Endothelial cell of hepatic sinusoid (primary cell): ENCODE data around the gene GTF2A1L.
"Not testable (repeated sequence)": the region's sequence is repeated elsewhere in the genome, so short reads cannot be mapped to it uniquely, and the experiment has no call there.

Experiments
- in situ Hi-C: cut with HindIII; loops from 2 replicates; pipeline ENCODE4 v1.10.0; 2017; ENCODE audit warnings: low sequenced_read_pairs

GTF2A1L gene

GRCh38 chr2:48694149-48694548 lies 76.5 kb downstream of the GTF2A1L start:
- in situ Hi-C loops, result no loop called here

GRCh38 chr2:48695991-48696390 lies 78.3 kb downstream of the GTF2A1L start:
- in situ Hi-C loops, result no loop called here

- in situ Hi-C loops, result no loop called here
Observed at GRCh38 chr2:48696881-48697280, 79.2 kb downstream of the GTF2A1L start.

GRCh38 chr2:48699348-48699930 lies 81.8 kb downstream of the GTF2A1L start:
- in situ Hi-C loops, result no loop called here

GRCh38 chr2:48703621-48704020 lies 86.0 kb downstream of the GTF2A1L start:
- in situ Hi-C loops, result not testable (repeated sequence)

GRCh38 chr2:48707466-48707865 lies 89.8 kb downstream of the GTF2A1L start:
- in situ Hi-C loops, result loop anchor here (5.0 kb wide), 1 partner anchor 60 kb away; no protein-coding TSS in a partner anchor

GRCh38 chr2:48709096-48710034 lies 91.7 kb downstream of the GTF2A1L start:
- in situ Hi-C loops, result loop anchor here (5.0 kb wide), 1 partner anchor 62 kb away; no protein-coding TSS in a partner anchor

GRCh38 chr2:48711343-48711742 lies 93.7 kb downstream of the GTF2A1L start:
- in situ Hi-C loops, result no loop called here

GRCh38 chr2:48712151-48712550 lies 94.5 kb downstream of the GTF2A1L start:
- in situ Hi-C loops, result no loop called here

GRCh38 chr2:48713647-48714046 lies 96.0 kb downstream of the GTF2A1L start:
- in situ Hi-C loops, result no loop called here

- in situ Hi-C loops, result no loop called here
Observed at GRCh38 chr2:48714245-48714644, 96.6 kb downstream of the GTF2A1L start.

- in situ Hi-C loops, result no loop called here
Observed at GRCh38 chr2:48715042-48715899, 97.6 kb downstream of the GTF2A1L start.

GRCh38 chr2:48715956-48716355 lies 98.3 kb downstream of the GTF2A1L start:
- in situ Hi-C loops, result no loop called here

- in situ Hi-C loops, result no loop called here
Observed at GRCh38 chr2:48717846-48718245, 100.2 kb downstream of the GTF2A1L start.

- in situ Hi-C loops, result no loop called here
Observed at GRCh38 chr2:48719480-48720177, 102.0 kb downstream of the GTF2A1L start.

GRCh38 chr2:48721158-48721557 lies 103.5 kb downstream of the GTF2A1L start:
- in situ Hi-C loops, result no loop called here

- in situ Hi-C loops, result no loop called here
Observed at GRCh38 chr2:48722391-48722790, 104.7 kb downstream of the GTF2A1L start.

- in situ Hi-C loops, result no loop called here
Observed at GRCh38 chr2:48723129-48723528, 105.5 kb downstream of the GTF2A1L start.

- in situ Hi-C loops, result no loop called here
Observed at GRCh38 chr2:48724278-48724677, 106.6 kb downstream of the GTF2A1L start.

- in situ Hi-C loops, result no loop called here
Observed at GRCh38 chr2:48725696-48726494, 108.2 kb downstream of the GTF2A1L start.
